Esophagus muscularis mucosa (tissue), 4 donors: Measurements from ENCODE around the gene CLCN4. TPM values are rescaled to one million over a fixed set of nuclear protein-coding genes. Genes with fewer than 3 reads are reported as not detected.
A peak's percentile ranks its signal among the peaks of the same experiment; 100 is the strongest.

Experiments used
- DNase-seq: peaks from one replicate; pipeline ENCODE4 v3.0.0-alpha.2; 2017; ENCODE audit errors: extremely low spot score
- H3K27ac ChIP-seq, 4 donors: fragments of 200-600 bp; sonication (generic); replicated peaks in 1 of 4; 1 replicate in 3 of 4; 2 replicates in 1 of 4; pipeline ENCODE4 v1.5.1; 2016 to 2019; ENCODE audit warnings: mild to moderate bottlenecking in 1 of 4
- H3K27me3 ChIP-seq, 4 donors: fragments of 200-600 bp; sonication (generic); one replicate each; pipeline versions ENCODE4 v1.5.1 to v1.6.0; 2016 to 2019
- H3K36me3 ChIP-seq, 4 donors: fragments of 200-600 bp; sonication (generic); one replicate each; pipeline ENCODE4 v1.5.1; 2016 to 2019
- H3K4me1 ChIP-seq, 4 donors: fragments of 200-600 bp; sonication (generic); one replicate each; pipeline ENCODE4 v1.5.1; 2016 to 2019
- H3K4me3 ChIP-seq, 4 donors: fragments of 200-600 bp; sonication (generic); 1 replicate in 2 of 4; 2 replicates in 2 of 4; pipeline ENCODE4 v1.5.1; 2016 to 2019; ENCODE audit warnings: mild to moderate bottlenecking in 4 of 4, moderate library complexity in 1 of 4
- H3K9me3 ChIP-seq, 4 donors: fragments of 200-600 bp; sonication (generic); 1 replicate in 3 of 4; 2 replicates in 1 of 4; pipeline ENCODE4 v1.5.1; 2016 to 2019
- EP300 ChIP-seq: sonication (generic); formaldehyde crosslinking; IDR thresholded peaks from one replicate; pipeline ENCODE4 v1.6.1; 2017; ENCODE audit warnings: antibody characterized with exemption
- POLR2A ChIP-seq: fragments of 450-650 bp; IDR thresholded peaks from one replicate; pipeline ENCODE4 v1.6.1; 2017; ENCODE audit warnings: antibody characterized with exemption, moderate library complexity, mild to moderate bottlenecking, low read depth
- POLR2AphosphoS5 ChIP-seq, 2 donors: sonication (generic); formaldehyde crosslinking; IDR thresholded peaks; one replicate each; pipeline ENCODE4 v1.6.1; 2017; ENCODE audit warnings: antibody characterized with exemption in 2 of 2
- WGBS: methylation state at CpG from one replicate; pipeline ENCODE4 v1.1.5; 2018; 5-methylcytosine and 5-hydroxymethylcytosine counted together
- intact Hi-C: fragments of 100-400 bp; cut with DNase I; formaldehyde crosslinking; loops from one replicate; pipeline ENCODE4 v1.15.1; 2023
- total RNA-seq, 4 donors: library from RNA; depleted of rRNA; stranded (reverse); fragments of >200 nt; gene quantifications; one replicate each; pipeline versions ENCODE4 v1.1.0 to v1.2.1, GENCODE V29; 2016
- TF ChIP-seq, protein P1 (sequence below), 3 experiments: fragments of 200-600 bp in 2 of 3; fragments of 450-650 bp in 1 of 3; sonication (generic) in 2 of 3; IDR thresholded peaks; one replicate each; pipeline ENCODE4 v1.5.1; 2017 to 2019; ENCODE audit warnings: antibody characterized with exemption in 3 of 3, mild to moderate bottlenecking in 2 of 3, moderate library complexity in 1 of 3

The CLCN4 gene
- 1 to 10 TPM in 2 of 4 donors, under 1 TPM in 2; 0.42 to 1.8 (median 1.1) TPM for total RNA-seq

DNA sequence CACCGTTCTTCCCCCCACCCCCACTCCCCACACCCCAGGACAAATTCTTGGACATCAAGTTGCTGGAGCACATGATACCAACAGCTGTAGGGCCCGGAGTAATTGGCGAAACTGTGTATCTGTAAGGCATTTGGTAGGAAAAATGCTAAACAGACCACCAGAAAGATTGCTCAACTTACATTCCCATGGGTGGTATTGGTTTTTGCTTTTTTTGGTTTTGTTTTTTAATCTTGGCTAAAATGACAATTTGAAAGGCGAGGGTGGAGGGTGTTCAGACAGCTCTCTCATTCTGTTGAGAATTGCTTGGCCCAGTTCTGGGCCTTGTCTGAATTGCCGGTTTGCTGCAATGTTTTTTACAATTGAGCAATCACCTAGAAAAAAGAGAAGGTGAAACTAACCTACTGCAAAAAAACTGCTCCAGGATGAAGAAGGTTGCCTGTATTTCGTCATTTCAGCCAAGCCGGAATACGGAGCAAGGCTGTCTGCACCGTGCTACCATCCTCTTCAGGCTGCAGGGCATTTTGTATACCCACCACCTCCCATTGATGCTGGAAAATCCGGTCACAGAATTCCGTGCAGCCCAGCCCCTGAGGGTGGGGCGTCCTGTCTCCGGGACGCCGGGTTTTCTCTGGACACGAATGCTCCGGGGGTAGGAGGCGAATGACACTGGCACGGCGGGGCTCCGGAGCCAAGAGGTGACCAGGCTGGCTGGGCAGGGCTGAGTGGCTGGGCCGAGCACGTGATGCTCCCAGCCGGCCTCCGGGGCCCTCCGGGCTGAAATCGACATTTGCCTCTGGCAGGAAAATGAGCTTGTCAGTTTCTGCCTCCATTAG, at the start of gene CLCN4:
CLCN4 (plus strand) TSS at position 777 of the 833 bp plus-strand sequence. CDS start 28,058 bp downstream, outside the sequence.
- peak within 1 kb of the TSS in 3 of 4 donors; percentile 29 to 63 (median 51) for H3K27ac ChIP-seq
- H3K4me3 ChIP-seq: peak within 1 kb of the TSS; percentile 22 to 48 (median 32)
- no peaks in the 10 kb centered on the region for H3K9me3 ChIP-seq
- intact Hi-C loops: no loop called here
- no peak for DNase-seq
- peaks cover 0 to 25% (median 10%) of the 10 kb centered on the region in 4 donors for H3K27me3 ChIP-seq
- WGBS: 44% methylated on average over 18 of the region's 27 CpGs
- no peaks in the 10 kb centered on the region for H3K36me3 ChIP-seq
- H3K4me1 ChIP-seq: peaks cover 5 to 11% (median 7%) of the 10 kb centered on the region in 4 donors
- TF ChIP-seq EP300: no peak
- TF ChIP-seq, protein P1, sequence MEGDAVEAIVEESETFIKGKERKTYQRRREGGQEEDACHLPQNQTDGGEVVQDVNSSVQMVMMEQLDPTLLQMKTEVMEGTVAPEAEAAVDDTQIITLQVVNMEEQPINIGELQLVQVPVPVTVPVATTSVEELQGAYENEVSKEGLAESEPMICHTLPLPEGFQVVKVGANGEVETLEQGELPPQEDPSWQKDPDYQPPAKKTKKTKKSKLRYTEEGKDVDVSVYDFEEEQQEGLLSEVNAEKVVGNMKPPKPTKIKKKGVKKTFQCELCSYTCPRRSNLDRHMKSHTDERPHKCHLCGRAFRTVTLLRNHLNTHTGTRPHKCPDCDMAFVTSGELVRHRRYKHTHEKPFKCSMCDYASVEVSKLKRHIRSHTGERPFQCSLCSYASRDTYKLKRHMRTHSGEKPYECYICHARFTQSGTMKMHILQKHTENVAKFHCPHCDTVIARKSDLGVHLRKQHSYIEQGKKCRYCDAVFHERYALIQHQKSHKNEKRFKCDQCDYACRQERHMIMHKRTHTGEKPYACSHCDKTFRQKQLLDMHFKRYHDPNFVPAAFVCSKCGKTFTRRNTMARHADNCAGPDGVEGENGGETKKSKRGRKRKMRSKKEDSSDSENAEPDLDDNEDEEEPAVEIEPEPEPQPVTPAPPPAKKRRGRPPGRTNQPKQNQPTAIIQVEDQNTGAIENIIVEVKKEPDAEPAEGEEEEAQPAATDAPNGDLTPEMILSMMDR (IDR thresholded peaks at IDR 0.05): no peak
- peak; percentile 21 for TF ChIP-seq POLR2A

DNA sequence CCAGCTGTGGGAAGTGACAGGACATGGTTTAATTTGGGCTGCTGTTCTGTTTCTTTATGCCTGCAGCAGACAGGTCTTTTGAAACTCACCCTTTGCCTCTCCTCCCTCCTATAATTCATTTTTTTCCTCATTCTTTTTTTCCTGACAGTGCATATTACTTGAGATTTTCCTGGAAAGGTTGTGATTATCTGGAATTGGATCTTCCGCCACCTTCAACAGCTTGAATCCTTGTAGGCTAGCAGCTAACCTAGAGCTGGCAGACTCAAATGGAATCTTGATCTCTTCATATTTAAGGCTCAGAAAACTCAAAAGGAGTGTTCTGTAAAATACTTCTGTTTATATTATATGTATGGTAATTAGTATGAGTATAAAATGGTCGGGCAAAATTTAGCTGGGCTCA, 49.3 kb upstream of the CLCN4 start:
- no peak for TF ChIP-seq POLR2AphosphoS5 (IDR thresholded peaks at IDR 0.05)
- no peak for TF ChIP-seq POLR2A
- TF ChIP-seq, protein P1 (IDR thresholded peaks at IDR 0.05): no peak
- TF ChIP-seq EP300: no peak
- no peaks in the 10 kb centered on the region for H3K9me3 ChIP-seq
- no peak overlapping the region for H3K4me3 ChIP-seq
- 82% methylated on average over 2 of the region's 2 CpGs for WGBS
- no peaks in the 10 kb centered on the region for H3K27me3 ChIP-seq
- peaks cover 0 to 4% (median 2%) of the 10 kb centered on the region in 4 donors for H3K36me3 ChIP-seq
- peak overlapping the region; percentile 63 to 80 (median 80) for H3K27ac ChIP-seq
- intact Hi-C loops: no loop called here
- no peak for DNase-seq
- peaks cover 19 to 84% (median 73%) of the 10 kb centered on the region in 4 donors for H3K4me1 ChIP-seq

GRCh38 chrX:10108288-10108687, 48.5 kb upstream of the CLCN4 start:
- no peak for DNase-seq
- TF ChIP-seq, protein P1 (IDR thresholded peaks at IDR 0.05): no peak
- TF ChIP-seq POLR2A (no peak), EP300 (no peak), POLR2AphosphoS5 (IDR thresholded peaks at IDR 0.05) (no peak)
- no peaks in the 10 kb centered on the region for H3K9me3 ChIP-seq
- WGBS: 67% methylated on average over 9 of the region's 9 CpGs
- peak overlapping the region; percentile 63 to 80 (median 80) for H3K27ac ChIP-seq
- H3K27me3 ChIP-seq: no peaks in the 10 kb centered on the region
- no peak overlapping the region for H3K4me3 ChIP-seq
- H3K36me3 ChIP-seq: peaks cover 0 to 4% (median 2%) of the 10 kb centered on the region in 4 donors
- intact Hi-C loops: no loop called here
- H3K4me1 ChIP-seq: peaks cover 19 to 86% (median 77%) of the 10 kb centered on the region in 4 donors

DNA sequence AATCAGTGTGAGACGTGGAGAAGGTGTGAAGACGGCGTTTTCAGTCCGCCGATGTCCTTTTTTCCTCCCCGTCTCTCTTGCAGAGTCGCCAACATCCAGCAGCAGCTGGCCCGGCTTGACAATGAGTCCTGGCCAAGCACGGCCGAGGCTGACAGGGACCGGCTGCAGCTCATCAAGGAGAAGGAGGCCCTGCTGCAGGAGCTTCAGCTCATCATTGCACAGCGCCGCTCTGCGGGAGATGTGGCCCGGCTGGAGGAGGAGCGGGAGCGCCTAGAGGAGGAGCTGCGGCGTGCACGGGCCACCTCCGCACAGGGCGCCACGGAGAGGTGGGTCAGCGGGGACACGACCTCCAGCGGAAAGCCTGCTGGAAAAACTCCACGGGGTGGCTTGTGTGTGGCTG, 47.1 kb upstream of the CLCN4 start:
- peak overlapping the region; percentile 61 to 80 (median 80) for H3K27ac ChIP-seq
- H3K4me1 ChIP-seq: peaks cover 19 to 86% (median 77%) of the 10 kb centered on the region in 4 donors
- no peaks in the 10 kb centered on the region for H3K9me3 ChIP-seq
- H3K36me3 ChIP-seq: peaks cover 0 to 4% (median 0%) of the 10 kb centered on the region in 4 donors
- no peaks in the 10 kb centered on the region for H3K27me3 ChIP-seq
- no peak for TF ChIP-seq EP300
- TF ChIP-seq POLR2A: no peak
- peak; percentile 71 to 72 for TF ChIP-seq POLR2AphosphoS5 (IDR thresholded peaks at IDR 0.05)
- TF ChIP-seq, protein P1 (IDR thresholded peaks at IDR 0.05): peak; percentile 28 to 32 (median 32)
- WGBS: 70% methylated on average over 25 of the region's 27 CpGs
- no peak overlapping the region for H3K4me3 ChIP-seq
- DNase-seq: no peak
- intact Hi-C loops: no loop called here
